GM12878 (cell line): ENCODE data around the gene MYRF. TPM values are rescaled to one million over a fixed set of nuclear protein-coding genes. Genes with fewer than 3 reads are reported as not detected.

Experiments used
- ATAC-seq: fragments of 200-7000 bp; cut with Tn5 transposase; 3 replicates; pipeline ENCODE4 v1.9.1; 2020; ENCODE audit warnings: mild to moderate bottlenecking, moderate library complexity
- BruUV-seq: library from RNA; stranded (reverse); fragments of 400-500 nt; replicated peaks from 2 replicates; lab custom pipeline; 2021; lab: Mats Ljungman, UMichigan
- CTCF ChIA-PET: fragments of 300-600 bp; sonication (Branson Sonifier 250); formaldehyde crosslinking; extraction: SDS; loops from one replicate; lab custom pipeline; 2021; ENCODE audit warnings: inconsistent platforms; lab: Yijun Ruan, JAX
- POLR2A ChIA-PET: fragments of 350-600 bp; formaldehyde crosslinking; extraction: SDS; loops from one replicate; lab custom pipeline; 2021; ENCODE audit warnings: inconsistent platforms; lab: Charles Lee
- RAD21 ChIA-PET: fragments of 300-600 bp; sonication (Branson Sonifier 250); formaldehyde crosslinking; loops from one replicate; lab custom pipeline; 2023; ENCODE audit warnings: antibody characterized with exemption; ENCODE audit not compliant: unreplicated experiment; lab: Charles Lee
- SMC1A ChIA-PET: fragments of 300-600 bp; sonication (Branson Sonifier 250); formaldehyde crosslinking; loops from one replicate; lab custom pipeline; 2023; ENCODE audit not compliant: unreplicated experiment, uncharacterized antibody; lab: Charles Lee
- DNase-seq: peaks from one replicate; pipeline ENCODE4 v3.0.0-alpha.2; 2011; ENCODE audit warnings: low read depth, low spot score
- FAIRE-seq: peaks from 3 replicates; lab custom pipeline; 2011; peaks lifted over from hg19 to GRCh38; lab: Jason Lieb, UNC
- H2AFZ ChIP-seq: 2 replicates; pipeline ENCODE4 v1.6.0; 2011; ENCODE audit warnings: low read depth, low read length, control low read depth; ENCODE audit not compliant: control insufficient read depth
- H3K27ac ChIP-seq: 2 replicates; pipeline ENCODE4 v1.5.1; 2011; ENCODE audit warnings: control low read depth; ENCODE audit not compliant: control insufficient read depth, insufficient read depth
- H3K27me3 ChIP-seq, 2 experiments: replicated peaks in 1 of 2; 2 replicates each; pipeline versions ENCODE4 v1.6.0 to v1.6.1; 2011; ENCODE audit warnings: low read length in 1 of 2; ENCODE audit not compliant: control insufficient read depth in 2 of 2, insufficient read depth in 2 of 2
- H3K36me3 ChIP-seq, 2 experiments: 2 replicates each; pipeline ENCODE4 v1.5.1; 2011; ENCODE audit warnings: low read length in 1 of 2; ENCODE audit not compliant: control insufficient read depth in 2 of 2, insufficient read depth in 2 of 2
- H3K4me1 ChIP-seq: 2 replicates; pipeline ENCODE4 v1.6.1; 2011; ENCODE audit warnings: mild to moderate bottlenecking, low read length, moderate library complexity, mixed read lengths; ENCODE audit not compliant: control insufficient read depth, insufficient read depth
- H3K4me2 ChIP-seq: 2 replicates; pipeline ENCODE4 v1.6.0; 2011; ENCODE audit warnings: control low read depth; ENCODE audit not compliant: control insufficient read depth, insufficient read depth
- H3K4me3 ChIP-seq: fragments of 200-600 bp; sonication (generic); 2 replicates; pipeline ENCODE4 v1.5.1; 2016
- H3K79me2 ChIP-seq: 2 replicates; pipeline ENCODE4 v1.6.0; 2011; ENCODE audit warnings: low read length; ENCODE audit not compliant: control insufficient read depth, insufficient read depth
- H3K9ac ChIP-seq: 2 replicates; pipeline ENCODE4 v1.8.0; 2011; ENCODE audit warnings: low read length, control low read depth, mixed read lengths; ENCODE audit not compliant: control insufficient read depth, insufficient read depth
- H3K9me3 ChIP-seq: replicated peaks from 3 replicates; pipeline ENCODE4 v1.5.1; 2011; ENCODE audit warnings: mild to moderate bottlenecking, low read length; ENCODE audit not compliant: control insufficient read depth, insufficient read depth
- H4K20me1 ChIP-seq: 2 replicates; pipeline ENCODE4 v1.6.0; 2011; ENCODE audit not compliant: control insufficient read depth, insufficient read depth
- MLLT1 ChIP-seq: fragments of 450-650 bp; IDR thresholded peaks from 2 replicates; pipeline ENCODE4 v1.6.1; 2016; ENCODE audit warnings: mild to moderate bottlenecking
- MYB ChIP-seq: fragments of 150-350 bp; IDR thresholded peaks from 2 replicates; pipeline ENCODE4 v1.6.1; 2014; ENCODE audit warnings: mild to moderate bottlenecking, low read depth, low read length, borderline replicate concordance
- PKNOX1 ChIP-seq: fragments of 450-650 bp; IDR thresholded peaks from 2 replicates; pipeline ENCODE4 v1.6.1; 2016; ENCODE audit warnings: mild to moderate bottlenecking
- RFX5 ChIP-seq: IDR thresholded peaks from 2 replicates; pipeline ENCODE4 v1.6.1; 2011; ENCODE audit warnings: low read depth, low read length, improper control_type of control experiment
- RUNX3 ChIP-seq: IDR thresholded peaks from 2 replicates; pipeline ENCODE4 v1.6.1; 2012; ENCODE audit warnings: low read length, inconsistent platforms
- SIN3A ChIP-seq: IDR thresholded peaks from 2 replicates; pipeline ENCODE4 v1.6.1; 2012; ENCODE audit warnings: low read depth, low read length, improper control_type of control experiment
- TBL1XR1 ChIP-seq: IDR thresholded peaks from 2 replicates; pipeline ENCODE4 v1.6.1; 2012; ENCODE audit warnings: low read depth, low read length, improper control_type of control experiment
- USF1 ChIP-seq: IDR thresholded peaks from 2 replicates; pipeline ENCODE4 v1.6.1; 2011; ENCODE audit warnings: borderline replicate concordance, low read depth, mild to moderate bottlenecking, moderate library complexity, mixed read lengths, low read length; ENCODE audit not compliant: insufficient read depth; ENCODE audit errors: extremely low read length
- WGBS: methylation state at CpG from one replicate; pipeline ENCODE4 v1.1.6; 2016; ENCODE audit warnings: low lambda C conversion rate; ENCODE audit not compliant: insufficient replicate concordance, insufficient coverage; ENCODE audit errors: missing lambda C conversion rate; 5-methylcytosine and 5-hydroxymethylcytosine counted together
- in situ Hi-C: fragments of 300-500 bp; cut with MboI; formaldehyde crosslinking; loops from 9 replicates; pipeline ENCODE4 v1.14.3; 2018; ENCODE audit warnings: mixed read lengths
- intact Hi-C: fragments of 100-400 bp; cut with micrococcal nuclease; formaldehyde crosslinking; loops from one replicate; pipeline ENCODE4 v1.14.2; 2022; ENCODE audit not compliant: unreplicated experiment
- polyA plus RNA-seq, 11 experiments: library from polyadenylated mRNA; depleted of rRNA in 4 of 11; unstranded in 6 of 11; stranded (reverse) in 5 of 11; fragments of >200 nt; fragmentation: Nextera tagmentation in 4 of 11; fragmentation: Illumina TruSeq in 1 of 11; extraction: Ambion mirVana in 4 of 11; extraction: Trizol in 1 of 11; gene quantifications; 1 replicate in 1 of 11; 2 replicates in 10 of 11; pipeline versions ENCODE4 v1.2.1 to v1.2.3, GENCODE V29; 2011 to 2016; ENCODE audit warnings: inconsistent platforms in 2 of 11, missing spikeins in 2 of 11, low read depth in 1 of 11
- total RNA-seq, 4 experiments: library from RNA; depleted of rRNA in 3 of 4; stranded (reverse); fragments of >200 nt in 3 of 4; fragmentation: Illumina TruSeq in 1 of 4; extraction: Trizol in 1 of 4; gene quantifications; 2 replicates each; pipeline versions ENCODE4 v1.2.1 to v1.2.3, GENCODE V29; 2013 to 2021
- TF ChIP-seq, protein P1 (sequence below): fragments of 450-650 bp; conservative IDR thresholded peaks from 2 replicates; pipeline ENCODE4 v1.6.1; 2017; ENCODE audit warnings: mild to moderate bottlenecking, moderate library complexity

The MYRF gene
- total and polyA plus RNA-seq, 10 of the 15 experiments (the other 5 are each of a cell fraction or from before 2014, with no cell fraction given): 0.27 to 15.6 (median 0.89) TPM

DNA sequence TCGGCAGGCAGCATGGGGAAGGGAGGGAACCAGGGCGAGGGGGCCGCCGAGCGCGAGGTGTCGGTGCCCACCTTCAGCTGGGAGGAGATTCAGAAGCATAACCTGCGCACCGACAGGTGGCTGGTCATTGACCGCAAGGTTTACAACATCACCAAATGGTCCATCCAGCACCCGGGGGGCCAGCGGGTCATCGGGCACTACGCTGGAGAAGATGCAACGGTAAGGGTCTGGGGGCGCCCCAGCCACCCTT, 75.9 kb downstream of the MYRF start:
- BruUV-seq: no TSS peak
- peaks cover 65% of the 10 kb centered on the region for H3K79me2 ChIP-seq
- H3K9ac ChIP-seq: peak overlapping the region; percentile 95
- POLR2A ChIA-PET: interaction anchor here (1.2 to 6.9 kb wide), 7 partner anchors 10 to 142 kb away, joined by 3 to 167 read pairs (median 15); partner anchors contain the start of gene FADS1
- peaks cover 0 to 6% of the 10 kb centered on the region in 2 experiments; a peak in 1 of 4 replicates for H3K36me3 ChIP-seq
- H3K4me2 ChIP-seq: peak overlapping the region; percentile 93
- TF ChIP-seq, protein P1, sequence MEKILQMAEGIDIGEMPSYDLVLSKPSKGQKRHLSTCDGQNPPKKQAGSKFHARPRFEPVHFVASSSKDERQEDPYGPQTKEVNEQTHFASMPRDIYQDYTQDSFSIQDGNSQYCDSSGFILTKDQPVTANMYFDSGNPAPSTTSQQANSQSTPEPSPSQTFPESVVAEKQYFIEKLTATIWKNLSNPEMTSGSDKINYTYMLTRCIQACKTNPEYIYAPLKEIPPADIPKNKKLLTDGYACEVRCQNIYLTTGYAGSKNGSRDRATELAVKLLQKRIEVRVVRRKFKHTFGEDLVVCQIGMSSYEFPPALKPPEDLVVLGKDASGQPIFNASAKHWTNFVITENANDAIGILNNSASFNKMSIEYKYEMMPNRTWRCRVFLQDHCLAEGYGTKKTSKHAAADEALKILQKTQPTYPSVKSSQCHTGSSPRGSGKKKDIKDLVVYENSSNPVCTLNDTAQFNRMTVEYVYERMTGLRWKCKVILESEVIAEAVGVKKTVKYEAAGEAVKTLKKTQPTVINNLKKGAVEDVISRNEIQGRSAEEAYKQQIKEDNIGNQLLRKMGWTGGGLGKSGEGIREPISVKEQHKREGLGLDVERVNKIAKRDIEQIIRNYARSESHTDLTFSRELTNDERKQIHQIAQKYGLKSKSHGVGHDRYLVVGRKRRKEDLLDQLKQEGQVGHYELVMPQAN: peak; percentile 40; the same call in 1 of the 2 replicates
- TF ChIP-seq USF1 (no peak), MYB (no peak), PKNOX1 (no peak), RUNX3 (peak; percentile 47; the same call in 1 of the 2 replicates), MLLT1 (peak; percentile 62), TBL1XR1 (no peak), SIN3A (no peak), RFX5 (no peak)
- RAD21 ChIA-PET: interaction anchor here (1.0 to 6.9 kb wide), 5 partner anchors 12 to 138 kb away, joined by 3 to 51 read pairs (median 7); partner anchors contain the start of gene FADS1
- H3K27me3 ChIP-seq: no peaks in the 10 kb centered on the region
- H4K20me1 ChIP-seq: no peaks in the 10 kb centered on the region
- H3K4me3 ChIP-seq: peak overlapping the region; percentile 100
- H3K4me1 ChIP-seq: peaks cover 20% of the 10 kb centered on the region
- under 1% methylated on average over 16 of the region's 16 CpGs for WGBS
- in situ Hi-C loops (no loop called here), intact Hi-C loops (loop anchor here (5.0 kb wide), 1 partner anchor 139 kb away; the partner anchor contains the start of gene FTH1)
- H3K9me3 ChIP-seq: no peaks in the 10 kb centered on the region
- SMC1A ChIA-PET: interaction anchor here (0.9 to 6.2 kb wide), 4 partner anchors 12 to 143 kb away, joined by 4 to 67 read pairs (median 13); partner anchors contain the start of gene FADS1
- H3K27ac ChIP-seq: peak overlapping the region; percentile 95
- CTCF ChIA-PET: interaction anchor here (0.5 to 9.7 kb wide), 8 partner anchors 8 to 280 kb away, joined by 3 to 75 read pairs (median 4); partner anchors contain the start of gene FADS1
- FAIRE-seq (no peak), ATAC-seq (no peak), DNase-seq (no peak)
- H2AFZ ChIP-seq: peak overlapping the region; percentile 61
